HepG2 (cell line): ENCODE results near the gene HDAC10. TPM values are rescaled to one million over a fixed set of nuclear protein-coding genes. Genes with fewer than 3 reads are reported as not detected.

ENCODE experiments used
- AKAP8 ChIP-seq: sonication (generic); formaldehyde crosslinking; IDR thresholded peaks from 2 replicates; pipeline ENCODE4 v1.5.1; 2020; ENCODE audit warnings: mild to moderate bottlenecking, missing genetic modification reagents
- ARID4A ChIP-seq: sonication (generic); formaldehyde crosslinking; IDR thresholded peaks from 2 replicates; pipeline ENCODE4 v1.5.0; 2020; ENCODE audit warnings: mild to moderate bottlenecking, missing genetic modification reagents, borderline replicate concordance
- ERF ChIP-seq: IDR thresholded peaks from 2 replicates; pipeline ENCODE4 v1.6.1; 2018; ENCODE audit warnings: missing biosample characterization, missing genetic modification reagents
- HIVEP1 ChIP-seq: sonication (generic); formaldehyde crosslinking; IDR thresholded peaks from 2 replicates; pipeline ENCODE4 v1.4.0; 2020; ENCODE audit warnings: mild to moderate bottlenecking, missing genetic modification reagents
- MXI1 ChIP-seq: IDR thresholded peaks from 3 replicates; pipeline ENCODE4 v1.6.1; 2012; ENCODE audit warnings: low read depth, low read length, inconsistent platforms, borderline replicate concordance
- ONECUT2 ChIP-seq: sonication (generic); formaldehyde crosslinking; IDR thresholded peaks from 2 replicates; pipeline ENCODE4 v1.4.0; 2020; ENCODE audit warnings: missing genetic modification reagents
- POLR2AphosphoS5 ChIP-seq: IDR thresholded peaks from 2 replicates; pipeline ENCODE4 v1.6.1; 2012; ENCODE audit warnings: low read depth, low read length
- SALL2 ChIP-seq: sonication (generic); formaldehyde crosslinking; IDR thresholded peaks from 2 replicates; pipeline ENCODE4 v1.8.1; 2023; ENCODE audit warnings: mild to moderate bottlenecking, missing genetic modification reagents, inconsistent platforms
- SCMH1 ChIP-seq: sonication (generic); formaldehyde crosslinking; IDR thresholded peaks from 2 replicates; pipeline ENCODE4 v1.9.0; 2021; ENCODE audit warnings: missing genetic modification reagents, mild to moderate bottlenecking, borderline replicate concordance
- SKI ChIP-seq: fragments of 450-650 bp; IDR thresholded peaks from one replicate; pipeline ENCODE4 v1.6.1; 2018; ENCODE audit warnings: mild to moderate bottlenecking; ENCODE audit not compliant: partially characterized antibody
- ZNF10 ChIP-seq: sonication (generic); formaldehyde crosslinking; IDR thresholded peaks from 2 replicates; pipeline ENCODE4 v1.4.0; 2020; ENCODE audit warnings: mild to moderate bottlenecking, low read depth, missing genetic modification reagents, borderline replicate concordance
- polyA plus RNA-seq, 8 experiments: library from polyadenylated mRNA; depleted of rRNA in 3 of 8; stranded (reverse) in 7 of 8; unstranded in 1 of 8; fragments of >200 nt; fragmentation: Illumina TruSeq in 4 of 8; extraction: Trizol in 4 of 8; gene quantifications; 2 replicates each; pipeline versions ENCODE4 v1.2.1 to v1.2.3, GENCODE V29; 2011 to 2016; ENCODE audit warnings: low read depth in 4 of 8, missing spikeins in 1 of 8, mixed read lengths in 1 of 8; ENCODE audit not compliant: insufficient read depth in 1 of 8
- total RNA-seq, 5 experiments: library from RNA; depleted of rRNA; stranded (reverse); fragments of >200 nt; fragmentation: Illumina TruSeq; extraction: Trizol; gene quantifications; 2 replicates each; pipeline ENCODE4 v1.2.3, GENCODE V29; 2016; ENCODE audit warnings: low read depth in 1 of 5
- TF ChIP-seq, protein P1 (sequence below), 2 experiments: sonication (generic) in 1 of 2; formaldehyde crosslinking in 1 of 2; IDR thresholded peaks; 2 replicates each; pipeline versions ENCODE4 v1.4.0 to v1.6.1; 2016 to 2020; ENCODE audit warnings: borderline replicate concordance in 1 of 2, low read depth in 1 of 2, mild to moderate bottlenecking in 1 of 2, missing genetic modification reagents in 1 of 2
- TF ChIP-seq, protein P2 (sequence below): IDR thresholded peaks from 2 replicates; pipeline ENCODE4 v1.6.1; 2016; ENCODE audit warnings: low read depth, missing genetic modification reagents, missing compliant biosample characterization

HDAC10 gene
- total and polyA plus RNA-seq, 2 of the 13 experiments (the other 11 are each of a cell fraction or from before 2014, with no cell fraction given) = 13.9 to 14.9 TPM

DNA sequence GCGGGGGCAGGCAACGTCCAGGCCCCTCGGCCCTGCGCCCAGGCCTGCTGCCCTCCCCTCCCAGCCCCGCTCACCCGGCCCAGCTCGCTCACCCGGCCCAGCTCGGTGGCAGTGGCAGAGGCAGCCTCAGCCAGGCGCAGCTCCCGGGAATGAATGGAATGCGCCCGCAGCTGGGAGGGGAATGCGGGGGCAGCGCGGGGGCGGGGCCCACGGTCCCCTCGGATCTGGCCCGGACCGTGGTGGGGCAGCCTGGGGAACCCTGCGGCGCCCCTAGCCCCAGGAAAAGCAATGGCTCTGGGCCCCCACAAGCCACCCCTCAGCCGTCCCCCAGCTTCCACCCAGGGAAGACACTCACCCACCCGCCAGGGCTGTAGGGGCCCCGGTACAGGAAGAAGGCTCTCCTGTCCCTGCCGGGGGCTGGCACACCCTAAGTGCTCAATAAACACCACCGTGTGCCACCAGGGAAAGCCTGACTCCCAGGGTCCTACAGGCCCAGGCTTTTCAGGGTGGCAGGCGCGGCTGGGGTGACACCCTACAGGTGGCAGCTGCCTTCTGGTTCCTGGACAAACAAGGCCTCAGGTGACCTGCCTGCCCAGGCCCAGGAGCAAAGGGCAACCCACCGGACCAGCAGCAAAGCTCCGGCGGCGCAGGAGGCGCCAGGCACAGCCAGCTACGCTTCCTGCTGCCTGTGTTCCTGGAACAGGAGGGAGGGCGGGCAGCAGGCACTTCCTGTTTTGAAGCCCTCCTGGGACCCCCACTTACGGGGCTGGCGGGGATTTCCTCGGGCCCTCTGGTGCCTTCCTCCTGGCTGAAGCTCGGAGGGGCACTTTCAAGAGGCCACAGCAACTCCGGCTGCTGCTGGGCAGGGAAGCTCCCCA is 42.6 kb upstream of the HDAC10 start (continued):
- TF ChIP-seq POLR2AphosphoS5 (0 out of 2 replicates have a peak, but pooled peaks have one; percentile 42), SALL2 (CRISPR knock-in tag) (peak; percentile 94), ERF (CRISPR knock-in tag) (peak; percentile 81), ONECUT2 (CRISPR knock-in tag) (0 out of 2 replicates have a peak, but pooled peaks have one; percentile 12), HIVEP1 (CRISPR knock-in tag) (peak; percentile 84), ZNF10 (CRISPR knock-in tag) (no peak), SCMH1 (no peak), ARID4A (CRISPR knock-in tag) (peak; percentile 96), SKI (peak; percentile 83), AKAP8 (CRISPR knock-in tag) (peak; percentile 29; the same call in 1 of the 2 replicates), MXI1 (peak; percentile 39; the same call in 1 of the 3 replicates)
- TF ChIP-seq, protein P1, sequence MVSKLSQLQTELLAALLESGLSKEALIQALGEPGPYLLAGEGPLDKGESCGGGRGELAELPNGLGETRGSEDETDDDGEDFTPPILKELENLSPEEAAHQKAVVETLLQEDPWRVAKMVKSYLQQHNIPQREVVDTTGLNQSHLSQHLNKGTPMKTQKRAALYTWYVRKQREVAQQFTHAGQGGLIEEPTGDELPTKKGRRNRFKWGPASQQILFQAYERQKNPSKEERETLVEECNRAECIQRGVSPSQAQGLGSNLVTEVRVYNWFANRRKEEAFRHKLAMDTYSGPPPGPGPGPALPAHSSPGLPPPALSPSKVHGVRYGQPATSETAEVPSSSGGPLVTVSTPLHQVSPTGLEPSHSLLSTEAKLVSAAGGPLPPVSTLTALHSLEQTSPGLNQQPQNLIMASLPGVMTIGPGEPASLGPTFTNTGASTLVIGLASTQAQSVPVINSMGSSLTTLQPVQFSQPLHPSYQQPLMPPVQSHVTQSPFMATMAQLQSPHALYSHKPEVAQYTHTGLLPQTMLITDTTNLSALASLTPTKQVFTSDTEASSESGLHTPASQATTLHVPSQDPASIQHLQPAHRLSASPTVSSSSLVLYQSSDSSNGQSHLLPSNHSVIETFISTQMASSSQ (IDR thresholded peaks at IDR 0.05; ENCODE audit: low read depth) = no peak
- TF ChIP-seq, protein P1 (CRISPR knock-in tag; IDR thresholded peaks at IDR 0.05; ENCODE audit: borderline replicate concordance) = no peak
- TF ChIP-seq, protein P2, sequence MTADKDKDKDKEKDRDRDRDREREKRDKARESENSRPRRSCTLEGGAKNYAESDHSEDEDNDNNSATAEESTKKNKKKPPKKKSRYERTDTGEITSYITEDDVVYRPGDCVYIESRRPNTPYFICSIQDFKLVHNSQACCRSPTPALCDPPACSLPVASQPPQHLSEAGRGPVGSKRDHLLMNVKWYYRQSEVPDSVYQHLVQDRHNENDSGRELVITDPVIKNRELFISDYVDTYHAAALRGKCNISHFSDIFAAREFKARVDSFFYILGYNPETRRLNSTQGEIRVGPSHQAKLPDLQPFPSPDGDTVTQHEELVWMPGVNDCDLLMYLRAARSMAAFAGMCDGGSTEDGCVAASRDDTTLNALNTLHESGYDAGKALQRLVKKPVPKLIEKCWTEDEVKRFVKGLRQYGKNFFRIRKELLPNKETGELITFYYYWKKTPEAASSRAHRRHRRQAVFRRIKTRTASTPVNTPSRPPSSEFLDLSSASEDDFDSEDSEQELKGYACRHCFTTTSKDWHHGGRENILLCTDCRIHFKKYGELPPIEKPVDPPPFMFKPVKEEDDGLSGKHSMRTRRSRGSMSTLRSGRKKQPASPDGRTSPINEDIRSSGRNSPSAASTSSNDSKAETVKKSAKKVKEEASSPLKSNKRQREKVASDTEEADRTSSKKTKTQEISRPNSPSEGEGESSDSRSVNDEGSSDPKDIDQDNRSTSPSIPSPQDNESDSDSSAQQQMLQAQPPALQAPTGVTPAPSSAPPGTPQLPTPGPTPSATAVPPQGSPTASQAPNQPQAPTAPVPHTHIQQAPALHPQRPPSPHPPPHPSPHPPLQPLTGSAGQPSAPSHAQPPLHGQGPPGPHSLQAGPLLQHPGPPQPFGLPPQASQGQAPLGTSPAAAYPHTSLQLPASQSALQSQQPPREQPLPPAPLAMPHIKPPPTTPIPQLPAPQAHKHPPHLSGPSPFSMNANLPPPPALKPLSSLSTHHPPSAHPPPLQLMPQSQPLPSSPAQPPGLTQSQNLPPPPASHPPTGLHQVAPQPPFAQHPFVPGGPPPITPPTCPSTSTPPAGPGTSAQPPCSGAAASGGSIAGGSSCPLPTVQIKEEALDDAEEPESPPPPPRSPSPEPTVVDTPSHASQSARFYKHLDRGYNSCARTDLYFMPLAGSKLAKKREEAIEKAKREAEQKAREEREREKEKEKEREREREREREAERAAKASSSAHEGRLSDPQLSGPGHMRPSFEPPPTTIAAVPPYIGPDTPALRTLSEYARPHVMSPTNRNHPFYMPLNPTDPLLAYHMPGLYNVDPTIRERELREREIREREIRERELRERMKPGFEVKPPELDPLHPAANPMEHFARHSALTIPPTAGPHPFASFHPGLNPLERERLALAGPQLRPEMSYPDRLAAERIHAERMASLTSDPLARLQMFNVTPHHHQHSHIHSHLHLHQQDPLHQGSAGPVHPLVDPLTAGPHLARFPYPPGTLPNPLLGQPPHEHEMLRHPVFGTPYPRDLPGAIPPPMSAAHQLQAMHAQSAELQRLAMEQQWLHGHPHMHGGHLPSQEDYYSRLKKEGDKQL (CRISPR knock-in tag) = peak; percentile 63; the same call in 1 of the 2 replicates
